HL-60 (cell line): ENCODE data around the gene IWS1.

Experiments
- DNase-seq, 2 experiments: peaks; one replicate each; pipeline ENCODE4 v3.0.0-alpha.2; 2010 to 2020; ENCODE audit warnings: low read depth in 1 of 2, low spot score in 1 of 2
- H3K27ac ChIP-seq: fragments of 250-450 bp; sonication (Bioruptor Pico); replicated peaks from 2 replicates; pipeline ENCODE4 v1.5.1; 2020; ENCODE audit warnings: mild to moderate bottlenecking, moderate library complexity
- H3K27me3 ChIP-seq: fragments of 250-450 bp; sonication (Bioruptor Pico); 2 replicates; pipeline ENCODE4 v1.5.1; 2021; ENCODE audit warnings: mild to moderate bottlenecking, moderate library complexity; ENCODE audit not compliant: insufficient read depth, poor library complexity, severe bottlenecking
- H3K4me3 ChIP-seq: replicated peaks from 2 replicates; pipeline ENCODE4 v1.5.1; 2011; ENCODE audit warnings: mild to moderate bottlenecking, control low read depth, low read length; ENCODE audit not compliant: insufficient read depth
- CTCF ChIP-seq: IDR thresholded peaks from one replicate; pipeline ENCODE4 v1.5.1; 2011; ENCODE audit warnings: low read length, control low read depth, inconsistent platforms; ENCODE audit not compliant: insufficient read depth
- GABPA ChIP-seq: IDR thresholded peaks from 2 replicates; pipeline ENCODE4 v1.6.1; 2012; ENCODE audit warnings: low read depth
- POLR2AphosphoS5 ChIP-seq: IDR thresholded peaks from 2 replicates; pipeline ENCODE4 v1.6.1; 2012; ENCODE audit warnings: low read depth
- SPI1 ChIP-seq: IDR thresholded peaks from 2 replicates; pipeline ENCODE4 v1.6.1; 2012; ENCODE audit warnings: low read depth, mild to moderate bottlenecking, borderline replicate concordance
- TF ChIP-seq, protein P1 (sequence below): IDR thresholded peaks from 2 replicates; pipeline ENCODE4 v1.6.1; 2012; ENCODE audit warnings: low read depth; ENCODE audit not compliant: insufficient replicate concordance

Gene IWS1

DNA sequence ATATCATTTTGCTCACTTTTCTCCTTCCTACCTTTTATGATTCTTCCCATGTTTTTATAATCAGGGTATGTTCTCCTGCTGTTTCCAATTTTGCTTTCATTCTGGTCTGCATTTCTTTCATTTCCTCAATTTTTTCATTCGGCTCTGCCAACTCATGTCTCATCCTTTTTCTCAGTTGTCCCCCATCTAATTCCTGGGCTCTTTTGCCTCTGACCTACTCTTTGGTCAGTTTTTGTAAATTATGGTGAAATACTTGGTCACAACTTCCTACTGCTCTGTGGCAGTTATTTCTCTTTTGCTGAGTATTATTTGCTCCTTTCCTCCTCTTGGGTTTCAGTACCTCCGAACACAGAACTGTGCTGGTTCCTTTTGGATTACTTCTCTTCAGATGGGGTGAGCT, 36.6 kb upstream of the IWS1 start:
- no peaks in the 10 kb centered on the region for H3K27me3 ChIP-seq
- TF ChIP-seq, protein P1, sequence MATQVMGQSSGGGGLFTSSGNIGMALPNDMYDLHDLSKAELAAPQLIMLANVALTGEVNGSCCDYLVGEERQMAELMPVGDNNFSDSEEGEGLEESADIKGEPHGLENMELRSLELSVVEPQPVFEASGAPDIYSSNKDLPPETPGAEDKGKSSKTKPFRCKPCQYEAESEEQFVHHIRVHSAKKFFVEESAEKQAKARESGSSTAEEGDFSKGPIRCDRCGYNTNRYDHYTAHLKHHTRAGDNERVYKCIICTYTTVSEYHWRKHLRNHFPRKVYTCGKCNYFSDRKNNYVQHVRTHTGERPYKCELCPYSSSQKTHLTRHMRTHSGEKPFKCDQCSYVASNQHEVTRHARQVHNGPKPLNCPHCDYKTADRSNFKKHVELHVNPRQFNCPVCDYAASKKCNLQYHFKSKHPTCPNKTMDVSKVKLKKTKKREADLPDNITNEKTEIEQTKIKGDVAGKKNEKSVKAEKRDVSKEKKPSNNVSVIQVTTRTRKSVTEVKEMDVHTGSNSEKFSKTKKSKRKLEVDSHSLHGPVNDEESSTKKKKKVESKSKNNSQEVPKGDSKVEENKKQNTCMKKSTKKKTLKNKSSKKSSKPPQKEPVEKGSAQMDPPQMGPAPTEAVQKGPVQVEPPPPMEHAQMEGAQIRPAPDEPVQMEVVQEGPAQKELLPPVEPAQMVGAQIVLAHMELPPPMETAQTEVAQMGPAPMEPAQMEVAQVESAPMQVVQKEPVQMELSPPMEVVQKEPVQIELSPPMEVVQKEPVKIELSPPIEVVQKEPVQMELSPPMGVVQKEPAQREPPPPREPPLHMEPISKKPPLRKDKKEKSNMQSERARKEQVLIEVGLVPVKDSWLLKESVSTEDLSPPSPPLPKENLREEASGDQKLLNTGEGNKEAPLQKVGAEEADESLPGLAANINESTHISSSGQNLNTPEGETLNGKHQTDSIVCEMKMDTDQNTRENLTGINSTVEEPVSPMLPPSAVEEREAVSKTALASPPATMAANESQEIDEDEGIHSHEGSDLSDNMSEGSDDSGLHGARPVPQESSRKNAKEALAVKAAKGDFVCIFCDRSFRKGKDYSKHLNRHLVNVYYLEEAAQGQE = no peak
- TF ChIP-seq POLR2AphosphoS5 (no peak), GABPA (no peak), SPI1 (no peak), CTCF (no peak)
- no peak overlapping the region for H3K27ac ChIP-seq
- DNase-seq = peak in 1 of 2 experiments; percentile 22
- H3K4me3 ChIP-seq = no peak overlapping the region

GRCh38 chr2:127561371-127561770, 35.1 kb upstream of the IWS1 start:
- Histone ChIP-seq H3K27me3 (no peaks in the 10 kb centered on the region), H3K27ac (no peak overlapping the region), H3K4me3 (no peak overlapping the region)
- TF ChIP-seq, protein P1 = no peak
- TF ChIP-seq SPI1 (no peak), CTCF (no peak)
- no peak for DNase-seq

GRCh38 chr2:127560931-127561280, 34.6 kb upstream of the IWS1 start:
- no peak for DNase-seq
- TF ChIP-seq, protein P1 = no peak
- TF ChIP-seq CTCF (no peak), GABPA (no peak), POLR2AphosphoS5 (no peak), SPI1 (no peak)

More at GRCh38 chr2:127560931-127561280, 34.6 kb upstream of the IWS1 start:
- no peaks in the 10 kb centered on the region for H3K27me3 ChIP-seq
- no peak overlapping the region for H3K4me3 ChIP-seq
- no peak overlapping the region for H3K27ac ChIP-seq
